Measurements from ENCODE around the gene CDKL2. TPM values are rescaled to one million over a fixed set of nuclear protein-coding genes. Genes with fewer than 3 reads are reported as not detected.

CDKL2 gene
- total RNA-seq, 1 experiment from 2014 or later, result 1.5 TPM

GRCh38 chr4:75678473-75678872, 48.1 kb upstream of the CDKL2 start:
- peaks cover 11 to 24% (median 19%) of the 10 kb centered on the region in 3 experiments; a peak in 5 of 7 replicates for H3K36me3 Mint-ChIP-seq (ENCODE audit: insufficient read depth in 1 of 3, low read depth in 3 of 3)
- peaks cover 8% of the 10 kb centered on the region; the same call in 1 of the 2 replicates for H3K79me2 ChIP-seq (ENCODE audit: insufficient read depth, low read length)

More at GRCh38 chr4:75678473-75678872, 48.1 kb upstream of the CDKL2 start:
- no peak overlapping the region for H2BK12ac ChIP-seq (ENCODE audit: insufficient read length, low read depth, low read length)
- peaks cover 17 to 27% of the 10 kb centered on the region in 2 experiments for H3K4me1 Mint-ChIP-seq
- no peaks in the 10 kb centered on the region for H3K27me3 ChIP-seq (ENCODE audit: insufficient read depth, low read length)
- H2BK20ac ChIP-seq (ENCODE audit: low read depth, low read length, poor library complexity, severe bottlenecking), result no peak overlapping the region
- H3K79me1 ChIP-seq (ENCODE audit: insufficient read depth, low read depth, low read length, poor library complexity, severe bottlenecking), result no peaks in the 10 kb centered on the region
- no peaks in the 10 kb centered on the region; the same call in 1 of the 2 replicates for H3K27me3 Mint-ChIP-seq (ENCODE audit: low read depth)
- H2BK5ac ChIP-seq (ENCODE audit: insufficient read length, low read length), result no peak overlapping the region
- H3K9ac ChIP-seq (ENCODE audit: extremely low read depth, insufficient read length, low read length), result no peak overlapping the region
- H3K9me3 Mint-ChIP-seq, result no peaks in the 10 kb centered on the region
- no peak overlapping the region for H2AK5ac ChIP-seq (ENCODE audit: insufficient read length, low read length)
- no peak overlapping the region for H3K4me2 ChIP-seq (ENCODE audit: insufficient read depth, insufficient read length, low read length)
- no peak for TF ChIP-seq CTCF (conservative IDR thresholded peaks at IDR 0.05)
- H2BK120ac ChIP-seq (ENCODE audit: low read depth, low read length, poor library complexity, severe bottlenecking), result no peak overlapping the region
- H3K18ac ChIP-seq (ENCODE audit: insufficient read length, low read depth, low read length), result no peak overlapping the region
- no peak overlapping the region for H3K4ac ChIP-seq (ENCODE audit: low read depth, low read length)
- no peak overlapping the region for H3T11ph ChIP-seq (ENCODE audit: low read length)
- no peak overlapping the region for H3K27ac Mint-ChIP-seq
- no peaks in the 10 kb centered on the region for H4K20me1 ChIP-seq (ENCODE audit: control insufficient read depth, insufficient read depth, insufficient read length)
- no peak overlapping the region for H3K4me3 Mint-ChIP-seq
- no peaks in the 10 kb centered on the region for H3K9me3 ChIP-seq (ENCODE audit: control insufficient read depth, low read depth, low read length)
- no peak overlapping the region for H4K5ac ChIP-seq (ENCODE audit: insufficient read length, low read depth, low read length)
- H4K91ac ChIP-seq (ENCODE audit: insufficient read length, low read depth, low read length), result no peak overlapping the region
- H3K23me2 ChIP-seq (ENCODE audit: insufficient read length, low read depth, low read length, poor library complexity, severe bottlenecking), result peaks cover 4% of the 10 kb centered on the region
- no peak overlapping the region for H3K23ac ChIP-seq (ENCODE audit: insufficient read length, low read depth, low read length)
- DNase-seq, result no peak
- no peak overlapping the region for H3K56ac ChIP-seq (ENCODE audit: insufficient read length, low read depth, low read length)
- no peak overlapping the region for H3K14ac ChIP-seq (ENCODE audit: insufficient read depth, low read length)
- no peak overlapping the region for H2BK15ac ChIP-seq (ENCODE audit: low read depth, low read length)
- no peaks in the 10 kb centered on the region for H3K4me1 ChIP-seq (ENCODE audit: insufficient read depth, low read length)
- H4K8ac ChIP-seq (replicated peaks; ENCODE audit: insufficient read length, low read depth, low read length), result no peak overlapping the region
- H3K27ac ChIP-seq (ENCODE audit: insufficient read length, low read depth, low read length), result no peak overlapping the region
- no peak overlapping the region for H2AFZ ChIP-seq (ENCODE audit: low read length)

Data from H9 (cell line).